Stimulated activated CD8-positive, alpha-beta memory T cell treated with anti-CD3 and anti-CD28 coated beads, Interleukin-15, amount 100 ng/mL, for 24 hours (primary cell): ENCODE measurements around the gene FBH1.
"Not testable (repeated sequence)": the region's sequence is repeated elsewhere in the genome, so short reads cannot be mapped to it uniquely, and the experiment has no call there.

Source experiments
- DNase-seq: peaks from one replicate; pipeline ENCODE4 v3.0.0-alpha.2; 2020; ENCODE audit warnings: low read depth

Gene FBH1

GRCh38 chr10:5960070-5960972 lies 70.3 kb downstream of the FBH1 start:
- DNase-seq = no peak

- DNase-seq = not testable (repeated sequence)
These were observed 70.9 kb downstream of the FBH1 start for GRCh38 chr10:5960973-5961275.

DNA sequence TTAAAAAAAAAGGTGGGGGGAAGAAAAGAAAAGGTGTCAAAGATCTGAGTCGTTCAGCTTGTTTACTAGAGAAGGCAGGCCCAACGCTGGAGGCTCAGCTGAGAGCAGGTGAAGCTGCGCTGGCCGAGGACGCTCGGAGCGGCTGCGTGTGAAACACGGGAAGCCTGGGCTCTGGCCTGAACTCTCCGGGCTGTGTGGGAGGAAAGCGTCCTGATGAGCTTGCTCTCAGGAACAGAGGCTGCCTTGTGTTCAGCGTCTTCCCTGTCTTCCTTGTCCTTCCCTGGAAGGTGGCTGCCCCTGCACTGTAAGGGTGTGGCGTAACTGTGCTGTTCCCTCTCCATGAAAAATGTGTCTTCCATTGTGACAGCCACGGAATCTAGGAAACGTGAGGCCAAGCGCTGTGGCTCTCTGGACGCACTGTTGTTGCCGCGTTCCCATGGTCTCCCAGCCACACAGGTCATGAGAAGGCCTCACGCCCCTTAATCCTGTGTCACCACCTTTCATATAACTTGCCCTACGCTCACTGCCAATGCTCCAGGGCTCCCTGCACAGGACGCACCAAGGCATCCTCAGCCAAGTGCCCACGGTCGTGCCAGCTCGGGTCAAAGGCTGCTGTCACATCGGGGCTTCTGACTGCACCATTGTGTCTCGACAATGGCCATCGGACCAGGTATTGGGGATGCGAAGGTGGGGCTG lies 71.5 kb downstream of the FBH1 start:
- no peak for DNase-seq

- not testable (repeated sequence) for DNase-seq
These were observed 72.4 kb downstream of the FBH1 start for GRCh38 chr10:5962358-5962940.

GRCh38 chr10:5963071-5963470 lies 73.0 kb downstream of the FBH1 start:
- no peak for DNase-seq

DNA sequence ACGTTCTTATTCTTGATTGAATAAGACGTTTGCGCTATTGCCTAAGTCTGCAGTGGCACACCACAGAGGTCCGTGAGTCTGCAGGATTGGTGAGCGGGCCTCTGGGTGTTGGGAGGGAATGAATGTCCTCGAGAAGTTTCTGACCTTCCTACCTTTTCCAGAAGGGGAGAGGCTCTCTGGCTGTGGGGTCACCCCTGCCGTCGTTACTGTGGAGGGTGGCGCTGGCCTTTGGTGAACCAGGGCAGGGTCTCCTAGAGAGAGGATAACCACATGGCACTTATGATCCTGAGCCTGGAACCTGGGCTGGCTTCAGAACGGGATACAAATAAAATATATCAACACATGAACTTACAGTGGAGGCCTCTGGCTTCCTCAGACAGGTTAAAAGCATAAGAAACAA lies 73.5 kb downstream of the FBH1 start:
- DNase-seq = no peak

DNA sequence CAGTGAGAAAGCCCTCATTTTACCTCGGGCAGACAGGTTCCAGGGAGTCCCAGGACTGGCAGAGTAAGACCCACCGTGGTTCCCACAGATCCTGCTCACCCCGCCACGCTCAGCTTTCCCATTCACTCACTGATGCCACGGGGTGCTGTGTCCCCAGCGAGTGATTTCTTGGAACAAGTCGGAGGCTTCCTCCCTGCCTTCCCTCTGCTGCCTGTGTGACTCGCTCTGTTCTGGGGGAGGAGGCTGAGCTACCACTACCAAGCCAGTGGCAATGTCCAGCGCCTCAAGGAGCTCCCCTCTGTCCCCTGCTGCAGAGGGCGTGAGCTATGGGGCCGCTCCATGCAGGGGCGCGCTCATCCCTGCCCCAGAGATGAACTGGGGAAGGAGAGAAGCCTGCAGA lies 74.7 kb downstream of the FBH1 start:
- no peak for DNase-seq

DNA sequence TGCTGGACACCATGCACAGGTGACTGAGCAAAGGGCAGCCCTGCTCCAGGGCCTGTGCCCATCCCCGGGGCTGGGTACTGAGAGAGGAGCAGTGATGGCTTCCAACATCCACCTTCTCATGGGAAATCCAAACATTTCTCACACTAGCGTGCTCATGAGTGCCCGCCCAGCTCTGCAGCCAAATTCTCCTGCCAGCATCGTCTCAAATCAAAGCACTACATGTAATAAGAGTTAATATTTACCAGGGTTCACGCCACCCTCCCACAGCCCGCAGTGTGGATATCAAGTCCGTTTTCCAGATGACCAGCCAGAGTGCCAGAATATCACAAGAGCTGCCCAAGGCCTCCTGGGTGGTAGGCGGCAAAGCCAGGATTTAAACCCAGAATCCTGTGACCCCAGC lies 75.2 kb downstream of the FBH1 start:
- DNase-seq = no peak

- DNase-seq = no peak
These were observed 78.1 kb downstream of the FBH1 start for GRCh38 chr10:5968037-5968680.

GRCh38 chr10:5968681-5969453 lies 78.8 kb downstream of the FBH1 start:
- no peak for DNase-seq

GRCh38 chr10:5970066-5970465 lies 80.0 kb downstream of the FBH1 start:
- no peak for DNase-seq

GRCh38 chr10:5970527-5970926 lies 80.5 kb downstream of the FBH1 start:
- DNase-seq = no peak

DNA sequence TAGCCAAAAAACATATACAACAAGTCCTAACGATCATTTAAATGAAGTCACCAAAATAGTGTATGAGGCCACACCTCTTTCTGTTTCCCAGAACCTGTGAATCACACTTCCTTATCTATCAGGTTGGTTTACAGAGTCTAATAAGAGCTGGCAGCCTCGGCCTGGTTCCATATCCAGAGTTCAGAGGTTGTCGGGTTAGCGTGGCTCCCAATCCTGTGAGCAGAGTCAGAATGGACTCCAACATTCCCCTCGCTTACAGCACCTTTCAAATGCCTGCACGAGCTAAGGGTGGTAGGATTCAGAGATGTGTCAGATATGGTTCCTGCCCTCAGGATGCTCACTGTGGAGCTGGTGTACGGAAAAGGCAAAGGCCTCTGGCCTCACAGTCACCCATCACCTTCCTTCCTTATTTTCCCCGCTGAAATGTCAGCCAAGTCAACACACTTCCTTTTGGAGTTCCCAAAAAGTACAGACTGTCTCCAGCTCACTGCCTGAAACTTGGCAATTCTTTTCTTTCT lies 81.3 kb downstream of the FBH1 start:
- no peak for DNase-seq

GRCh38 chr10:5971886-5972285 lies 81.8 kb downstream of the FBH1 start:
- no peak for DNase-seq

DNA sequence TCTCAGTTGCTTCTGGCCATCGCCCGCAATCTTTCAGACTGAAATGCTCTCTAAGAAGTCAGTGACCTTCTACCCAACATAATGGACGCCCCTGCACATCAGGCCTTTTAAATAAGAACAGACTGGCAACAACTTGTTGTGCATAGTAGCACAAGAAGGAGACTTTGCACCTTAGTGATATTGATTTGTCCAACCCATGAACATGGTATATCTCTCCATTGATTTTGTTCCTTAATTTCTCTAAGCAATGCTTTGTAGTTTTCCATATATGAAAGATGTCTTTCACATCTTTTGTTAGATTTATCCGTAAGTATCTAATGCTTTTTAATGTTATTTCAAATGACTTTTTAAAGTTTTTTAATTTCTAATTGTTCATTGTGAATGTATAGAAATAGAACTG lies 83.0 kb downstream of the FBH1 start:
- no peak for DNase-seq

DNA sequence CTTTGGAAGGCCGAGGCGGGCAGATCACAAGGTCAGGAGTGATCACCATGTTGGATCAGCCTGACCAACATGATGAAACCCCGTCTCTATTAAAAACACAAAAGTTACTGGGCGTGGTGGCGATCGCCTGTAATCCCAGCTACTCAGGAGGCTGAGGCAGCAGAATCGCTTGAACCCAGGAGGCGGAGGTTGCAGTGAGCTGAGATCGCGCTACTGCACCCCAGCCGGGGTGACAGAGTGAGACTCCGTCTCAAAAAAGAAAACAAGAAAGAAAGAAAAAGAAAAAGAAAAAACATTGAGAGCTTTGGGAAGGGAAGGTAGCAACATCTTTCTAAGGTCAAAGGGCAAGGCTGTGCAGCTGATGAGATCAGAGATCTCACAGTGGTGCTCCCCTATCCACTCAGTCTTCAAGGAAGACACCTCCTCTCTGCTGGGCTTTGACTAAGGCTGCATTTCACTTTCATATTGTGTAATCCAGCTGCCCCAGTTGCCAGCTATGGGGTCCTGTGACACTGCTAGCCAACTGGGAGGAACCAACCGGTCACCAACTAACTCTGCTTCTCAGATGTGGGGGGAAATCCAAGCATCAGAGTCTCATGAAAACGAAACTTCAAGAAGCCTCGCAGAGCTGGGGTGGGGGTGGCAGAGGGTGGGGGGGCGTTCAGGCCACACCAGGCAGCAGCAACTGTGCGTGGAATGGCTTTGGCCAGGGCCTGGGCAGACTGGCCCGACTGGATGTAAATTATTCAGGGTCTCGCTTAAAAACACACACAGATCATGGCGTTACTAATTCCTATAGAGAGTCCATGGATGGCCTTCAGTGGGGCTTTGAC lies 85.8 kb downstream of the FBH1 start:
- DNase-seq = no peak

GRCh38 chr10:5976512-5977470 lies 86.7 kb downstream of the FBH1 start:
- no peak for DNase-seq

GRCh38 chr10:5977471-5978229 lies 87.6 kb downstream of the FBH1 start, which contains the start of gene IL15RA:
Gene IL15RA, minus strand, starts transcription at chr10:5977543. Its CDS starts 51 bp downstream, at chr10:5977492.
- DNase-seq = peak; percentile 64

DNA sequence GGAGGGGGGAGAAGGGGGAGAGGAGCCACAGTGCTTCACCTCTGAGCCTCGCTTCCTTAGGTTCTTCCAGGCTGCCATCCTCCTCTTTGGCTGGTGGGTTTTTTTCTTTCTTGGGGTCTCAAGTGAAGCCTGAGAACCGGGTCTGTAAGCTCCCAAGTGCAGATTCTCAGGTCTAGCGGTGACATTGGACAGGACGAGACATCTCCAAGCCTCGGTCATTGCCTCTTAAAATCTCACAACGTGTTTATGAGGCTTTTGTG lies 88.1 kb downstream of the FBH1 start:
- no peak for DNase-seq
